ENCODE results near the gene CRKL.

The CRKL gene

GRCh38 chr22:20943104-20943933 lies 26.1 kb downstream of the CRKL start:
- Mint-ChIP-seq H3K27ac (no peak overlapping the region), H3K4me1 (peaks cover 23% of the 10 kb centered on the region), H3K4me3 (no peak overlapping the region), H3K9me3 (no peaks in the 10 kb centered on the region), H3K36me3 (ENCODE audit: low read depth) (peaks cover 39% of the 10 kb centered on the region), H3K27me3 (ENCODE audit: low read depth) (no peaks in the 10 kb centered on the region)
- TF ChIP-seq, protein P1, sequence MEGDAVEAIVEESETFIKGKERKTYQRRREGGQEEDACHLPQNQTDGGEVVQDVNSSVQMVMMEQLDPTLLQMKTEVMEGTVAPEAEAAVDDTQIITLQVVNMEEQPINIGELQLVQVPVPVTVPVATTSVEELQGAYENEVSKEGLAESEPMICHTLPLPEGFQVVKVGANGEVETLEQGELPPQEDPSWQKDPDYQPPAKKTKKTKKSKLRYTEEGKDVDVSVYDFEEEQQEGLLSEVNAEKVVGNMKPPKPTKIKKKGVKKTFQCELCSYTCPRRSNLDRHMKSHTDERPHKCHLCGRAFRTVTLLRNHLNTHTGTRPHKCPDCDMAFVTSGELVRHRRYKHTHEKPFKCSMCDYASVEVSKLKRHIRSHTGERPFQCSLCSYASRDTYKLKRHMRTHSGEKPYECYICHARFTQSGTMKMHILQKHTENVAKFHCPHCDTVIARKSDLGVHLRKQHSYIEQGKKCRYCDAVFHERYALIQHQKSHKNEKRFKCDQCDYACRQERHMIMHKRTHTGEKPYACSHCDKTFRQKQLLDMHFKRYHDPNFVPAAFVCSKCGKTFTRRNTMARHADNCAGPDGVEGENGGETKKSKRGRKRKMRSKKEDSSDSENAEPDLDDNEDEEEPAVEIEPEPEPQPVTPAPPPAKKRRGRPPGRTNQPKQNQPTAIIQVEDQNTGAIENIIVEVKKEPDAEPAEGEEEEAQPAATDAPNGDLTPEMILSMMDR (IDR thresholded peaks at IDR 0.05; ENCODE audit: unreplicated experiment in 3 of 3) = no peak

DNA sequence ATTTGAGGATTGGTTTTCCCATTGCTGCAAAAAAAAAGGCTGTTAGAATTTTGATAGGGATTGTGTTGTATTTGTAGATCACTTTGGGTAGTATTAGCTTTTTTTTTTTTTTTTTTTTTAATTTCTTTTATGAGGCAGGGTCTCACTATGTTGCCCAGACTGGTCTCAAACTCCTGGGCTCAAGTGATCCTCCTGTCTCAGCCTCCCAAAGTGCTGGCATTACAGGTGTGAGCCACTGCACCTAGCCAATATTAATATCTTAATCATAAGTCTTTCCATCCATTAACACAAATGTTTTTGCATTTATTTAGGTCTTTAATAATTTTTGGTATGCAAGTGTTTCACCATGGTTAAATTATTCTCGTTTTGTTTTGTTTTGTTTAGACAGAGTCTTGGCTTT lies 26.8 kb downstream of the CRKL start:
- Mint-ChIP-seq H3K36me3 (ENCODE audit: low read depth) (peaks cover 34% of the 10 kb centered on the region), H3K4me1 (peaks cover 17% of the 10 kb centered on the region), H3K9me3 (no peaks in the 10 kb centered on the region), H3K4me3 (no peak overlapping the region), H3K27ac (no peak overlapping the region), H3K27me3 (ENCODE audit: low read depth) (no peaks in the 10 kb centered on the region)
- TF ChIP-seq, protein P1 (IDR thresholded peaks at IDR 0.05; ENCODE audit: unreplicated experiment in 3 of 3) = no peak

GRCh38 chr22:20945578-20945934 lies 28.3 kb downstream of the CRKL start:
- Mint-ChIP-seq H3K27me3 (ENCODE audit: low read depth) (no peaks in the 10 kb centered on the region), H3K4me1 (peaks cover 6% of the 10 kb centered on the region), H3K27ac (no peak overlapping the region), H3K9me3 (no peaks in the 10 kb centered on the region), H3K36me3 (ENCODE audit: low read depth) (peaks cover 38% of the 10 kb centered on the region), H3K4me3 (no peak overlapping the region)
- TF ChIP-seq, protein P1 (IDR thresholded peaks at IDR 0.05; ENCODE audit: unreplicated experiment in 3 of 3) = no peak

- Mint-ChIP-seq H3K9me3 (no peaks in the 10 kb centered on the region), H3K27ac (no peak overlapping the region), H3K4me1 (no peaks in the 10 kb centered on the region), H3K4me3 (no peak overlapping the region), H3K36me3 (ENCODE audit: low read depth) (peaks cover 39% of the 10 kb centered on the region), H3K27me3 (ENCODE audit: low read depth) (no peaks in the 10 kb centered on the region)
- TF ChIP-seq, protein P1 (IDR thresholded peaks at IDR 0.05; ENCODE audit: unreplicated experiment in 3 of 3) = no peak
Measured at GRCh38 chr22:20946080-20946986, 29.1 kb downstream of the CRKL start.

DNA sequence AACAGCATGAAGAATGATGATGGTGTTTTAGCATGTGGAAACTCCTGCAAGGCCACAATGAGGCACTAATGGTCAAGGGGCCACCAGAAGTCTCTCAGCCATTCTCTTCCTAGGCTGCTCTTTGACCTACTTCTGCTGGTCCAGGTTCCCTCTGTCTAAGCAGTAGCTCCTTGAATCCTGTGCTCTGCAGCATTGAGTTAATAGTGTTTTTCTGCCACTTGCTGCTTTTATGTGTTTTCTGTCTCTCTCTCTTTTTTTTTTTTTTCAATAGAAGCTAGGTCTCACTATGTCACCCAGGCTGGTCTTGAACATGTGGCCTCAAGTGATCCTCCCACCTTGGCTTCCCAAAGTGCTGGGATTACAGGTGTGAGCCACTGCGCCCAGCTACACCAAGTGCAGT lies 29.8 kb downstream of the CRKL start:
- peaks cover 44% of the 10 kb centered on the region for H3K36me3 Mint-ChIP-seq (ENCODE audit: low read depth)

More for the DNA sequence above, 29.8 kb downstream of the CRKL start:
- H3K9me3 Mint-ChIP-seq = no peaks in the 10 kb centered on the region
- H3K27me3 Mint-ChIP-seq (ENCODE audit: low read depth) = no peaks in the 10 kb centered on the region
- TF ChIP-seq, protein P1 (IDR thresholded peaks at IDR 0.05; ENCODE audit: unreplicated experiment in 3 of 3) = no peak
- H3K4me3 Mint-ChIP-seq = no peak overlapping the region
- no peak overlapping the region for H3K27ac Mint-ChIP-seq
- no peaks in the 10 kb centered on the region for H3K4me1 Mint-ChIP-seq

All from nephron (organoid).